RWPE2 (cell line): ENCODE data around the gene CNTFR.

Experiments
- ATAC-seq: fragments of 200-7000 bp; cut with Tn5 transposase; 3 replicates; pipeline ENCODE4 v1.9.1; 2021; ENCODE audit warnings: low read depth
- DNase-seq: peaks from one replicate; pipeline ENCODE4 v3.0.0-alpha.2; 2020; ENCODE audit warnings: low spot score
- H3K27ac ChIP-seq: fragments of 450-650 bp; 2 replicates; pipeline ENCODE4 v1.5.1; 2017; ENCODE audit warnings: mild to moderate bottlenecking; ENCODE audit not compliant: poor library complexity, severe bottlenecking
- H3K27me3 ChIP-seq: fragments of 250-450 bp; sonication (Bioruptor Pico); 2 replicates; pipeline ENCODE4 v1.5.1; 2021; ENCODE audit warnings: mild to moderate bottlenecking, moderate library complexity; ENCODE audit not compliant: insufficient read depth, poor library complexity, severe bottlenecking
- H3K36me3 ChIP-seq: fragments of 250-450 bp; sonication (Bioruptor Pico); 2 replicates; pipeline ENCODE4 v1.5.1; 2020; ENCODE audit warnings: low read depth, mild to moderate bottlenecking, moderate library complexity
- H3K4me1 ChIP-seq: fragments of 250-450 bp; sonication (Bioruptor Pico); 2 replicates; pipeline ENCODE4 v1.5.1; 2021; ENCODE audit warnings: mild to moderate bottlenecking, moderate library complexity; ENCODE audit not compliant: insufficient read depth, poor library complexity, severe bottlenecking
- H3K4me3 ChIP-seq: fragments of 250-450 bp; sonication (Bioruptor Pico); 2 replicates; pipeline ENCODE4 v1.5.1; 2021; ENCODE audit warnings: mild to moderate bottlenecking, moderate library complexity; ENCODE audit not compliant: severe bottlenecking
- H3K9me3 ChIP-seq: fragments of 250-450 bp; sonication (Bioruptor Pico); 2 replicates; pipeline ENCODE4 v1.5.1; 2021; ENCODE audit warnings: mild to moderate bottlenecking, moderate library complexity; ENCODE audit not compliant: severe bottlenecking
- TF ChIP-seq, protein P1 (sequence below): fragments of 450-650 bp; IDR thresholded peaks from one replicate; pipeline ENCODE4 v1.5.1; 2017; ENCODE audit warnings: mild to moderate bottlenecking, moderate library complexity; ENCODE audit not compliant: poor library complexity, severe bottlenecking

The CNTFR gene

DNA sequence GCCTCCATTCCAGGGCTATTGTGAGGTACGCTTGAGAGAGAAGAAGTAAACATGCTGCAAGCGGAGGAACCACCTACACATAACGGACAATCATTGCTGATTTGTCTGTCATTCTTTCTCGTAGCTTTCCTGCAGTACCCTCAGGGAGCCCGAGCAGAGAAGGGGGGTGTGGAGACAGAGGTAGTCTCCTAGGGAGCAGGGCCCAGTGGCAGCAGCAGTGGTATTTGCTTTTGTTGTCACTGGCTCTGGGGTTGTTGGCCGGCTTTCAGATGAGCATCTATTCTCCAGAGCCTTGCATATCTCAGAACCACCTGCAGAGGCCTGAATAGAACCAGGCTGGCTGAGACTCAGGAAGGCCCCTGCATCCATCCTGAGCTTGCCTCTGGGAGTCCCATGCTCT, 86.6 kb downstream of the CNTFR start:
- DNase-seq (no peak), ATAC-seq (no peak)
- Histone ChIP-seq H3K4me3 (no peak overlapping the region), H3K27me3 (no peaks in the 10 kb centered on the region), H3K9me3 (no peaks in the 10 kb centered on the region), H3K36me3 (no peaks in the 10 kb centered on the region), H3K27ac (no peak overlapping the region), H3K4me1 (no peaks in the 10 kb centered on the region)
- TF ChIP-seq, protein P1, sequence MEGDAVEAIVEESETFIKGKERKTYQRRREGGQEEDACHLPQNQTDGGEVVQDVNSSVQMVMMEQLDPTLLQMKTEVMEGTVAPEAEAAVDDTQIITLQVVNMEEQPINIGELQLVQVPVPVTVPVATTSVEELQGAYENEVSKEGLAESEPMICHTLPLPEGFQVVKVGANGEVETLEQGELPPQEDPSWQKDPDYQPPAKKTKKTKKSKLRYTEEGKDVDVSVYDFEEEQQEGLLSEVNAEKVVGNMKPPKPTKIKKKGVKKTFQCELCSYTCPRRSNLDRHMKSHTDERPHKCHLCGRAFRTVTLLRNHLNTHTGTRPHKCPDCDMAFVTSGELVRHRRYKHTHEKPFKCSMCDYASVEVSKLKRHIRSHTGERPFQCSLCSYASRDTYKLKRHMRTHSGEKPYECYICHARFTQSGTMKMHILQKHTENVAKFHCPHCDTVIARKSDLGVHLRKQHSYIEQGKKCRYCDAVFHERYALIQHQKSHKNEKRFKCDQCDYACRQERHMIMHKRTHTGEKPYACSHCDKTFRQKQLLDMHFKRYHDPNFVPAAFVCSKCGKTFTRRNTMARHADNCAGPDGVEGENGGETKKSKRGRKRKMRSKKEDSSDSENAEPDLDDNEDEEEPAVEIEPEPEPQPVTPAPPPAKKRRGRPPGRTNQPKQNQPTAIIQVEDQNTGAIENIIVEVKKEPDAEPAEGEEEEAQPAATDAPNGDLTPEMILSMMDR: no peak

DNA sequence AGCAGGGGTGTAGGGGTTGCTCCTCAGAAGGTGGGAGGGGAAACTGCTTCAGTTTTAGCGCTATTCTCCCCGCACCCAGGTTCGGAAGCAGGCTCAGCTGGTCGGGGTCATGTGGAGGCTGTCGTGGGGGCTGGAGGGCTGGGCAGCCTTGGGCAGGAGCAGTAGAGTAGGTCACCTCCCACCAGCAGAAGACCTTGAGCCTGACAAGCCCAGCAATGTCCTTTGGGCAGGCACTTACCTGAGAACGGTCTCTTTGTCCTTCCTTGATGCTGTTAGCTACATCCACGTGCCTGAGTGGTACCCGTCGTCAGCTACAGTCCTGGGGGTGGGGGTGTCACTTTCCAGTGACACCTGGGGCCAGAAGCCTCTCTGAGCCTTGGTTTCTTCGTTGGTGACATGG, 87.1 kb downstream of the CNTFR start:
- TF ChIP-seq, protein P1: no peak
- no peaks in the 10 kb centered on the region for H3K36me3 ChIP-seq
- H3K4me3 ChIP-seq: no peak overlapping the region
- H3K4me1 ChIP-seq: no peaks in the 10 kb centered on the region
- DNase-seq (no peak), ATAC-seq (no peak)
- no peak overlapping the region for H3K27ac ChIP-seq
- H3K9me3 ChIP-seq: no peaks in the 10 kb centered on the region
- no peaks in the 10 kb centered on the region for H3K27me3 ChIP-seq

DNA sequence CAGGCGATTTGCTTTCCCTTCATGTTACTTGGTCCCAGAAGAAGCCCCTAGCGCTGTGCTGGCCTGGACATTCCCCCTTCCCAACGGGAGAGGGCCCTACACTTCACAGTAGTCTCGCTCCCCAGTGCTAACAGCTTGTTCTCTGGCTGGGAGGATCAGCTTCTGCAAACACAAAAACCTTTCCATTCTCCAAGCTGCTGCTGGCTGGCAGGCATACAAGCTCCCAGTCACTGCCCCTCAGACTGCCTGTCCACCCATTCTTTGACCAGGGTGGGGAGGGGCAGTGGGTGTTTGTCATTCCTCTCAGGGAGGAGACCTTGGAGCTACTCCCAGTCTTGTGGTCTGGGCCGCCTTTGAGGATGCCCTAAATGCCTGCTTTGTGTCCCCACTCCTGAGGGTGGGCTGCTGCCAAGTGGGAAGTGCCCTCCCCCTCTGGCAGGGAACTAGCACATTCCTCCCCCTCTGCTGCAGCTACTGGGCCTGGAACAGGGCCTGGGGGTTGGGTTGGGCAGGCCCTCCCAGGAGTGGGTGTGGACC, 87.6 kb downstream of the CNTFR start:
- Histone ChIP-seq H3K36me3 (no peaks in the 10 kb centered on the region), H3K4me1 (no peaks in the 10 kb centered on the region), H3K27ac (no peak overlapping the region), H3K4me3 (no peak overlapping the region), H3K9me3 (no peaks in the 10 kb centered on the region), H3K27me3 (no peaks in the 10 kb centered on the region)
- DNase-seq: no peak
- ATAC-seq: no peak
- TF ChIP-seq, protein P1: no peak
